Measurements from ENCODE around the gene RACK1. TPM values are rescaled to one million over a fixed set of nuclear protein-coding genes. Genes with fewer than 3 reads are reported as not detected.
A peak's percentile ranks its signal among the peaks of the same experiment; 100 is the strongest.

RACK1 gene
- total and polyA plus RNA-seq, 2 of the 13 experiments (the other 11 are each of a cell fraction or from before 2014, with no cell fraction given) = 2,514 to 6,141 TPM

DNA sequence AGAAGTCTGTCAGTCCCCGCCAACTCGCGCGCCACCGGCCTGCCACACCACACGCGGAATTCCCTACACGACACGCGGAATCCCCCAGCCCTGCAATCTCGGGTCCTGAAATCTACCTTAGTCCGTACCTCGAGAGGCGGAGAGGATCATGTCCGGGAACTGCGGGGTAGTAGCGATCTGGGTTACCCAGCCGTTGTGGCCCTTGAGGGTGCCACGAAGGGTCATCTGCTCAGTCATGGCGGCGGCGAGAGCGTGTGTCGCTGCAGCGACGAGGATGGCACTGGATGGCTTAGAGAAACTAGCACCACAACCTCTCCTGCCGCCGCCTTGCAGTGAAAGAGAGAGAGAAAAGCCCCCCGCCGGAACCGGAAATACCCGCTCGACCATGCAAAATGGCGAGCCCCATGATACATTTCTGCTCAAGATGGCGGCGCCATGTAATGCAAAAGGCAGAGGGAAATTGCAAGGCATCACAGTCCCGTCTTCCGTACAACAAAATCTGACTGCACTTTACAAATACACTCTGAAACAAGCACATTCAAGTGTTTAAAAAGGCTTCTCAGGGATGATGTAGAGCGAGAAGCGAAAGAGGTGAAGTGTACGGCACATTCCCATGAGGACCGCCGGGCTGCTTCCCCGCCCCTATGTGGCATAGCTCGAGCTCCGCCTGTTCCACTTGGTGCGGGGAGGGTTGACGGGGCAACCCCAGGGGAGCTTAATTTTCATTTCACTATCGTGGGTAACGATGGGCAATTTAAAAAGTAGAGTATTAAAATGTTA, at the start of gene RACK1 (continued):
- TF ChIP-seq, protein P1, sequence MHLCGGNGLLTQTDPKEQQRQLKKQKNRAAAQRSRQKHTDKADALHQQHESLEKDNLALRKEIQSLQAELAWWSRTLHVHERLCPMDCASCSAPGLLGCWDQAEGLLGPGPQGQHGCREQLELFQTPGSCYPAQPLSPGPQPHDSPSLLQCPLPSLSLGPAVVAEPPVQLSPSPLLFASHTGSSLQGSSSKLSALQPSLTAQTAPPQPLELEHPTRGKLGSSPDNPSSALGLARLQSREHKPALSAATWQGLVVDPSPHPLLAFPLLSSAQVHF (CRISPR knock-in tag; IDR thresholded peaks at IDR 0.05) = peak; percentile 64; the same call in 1 of the 2 replicates
- TF ChIP-seq ARNT (IDR thresholded peaks at IDR 0.05) (no peak), SATB2 (CRISPR knock-in tag; IDR thresholded peaks at IDR 0.05) (no peak), KLF16 (CRISPR knock-in tag; IDR thresholded peaks at IDR 0.05) (peak in 1 of 2 experiments; percentile 72; a peak in 1 of 4 replicates), RARG (CRISPR knock-in tag; IDR thresholded peaks at IDR 0.05; ENCODE audit: low read depth) (no peak), MBD4 (IDR thresholded peaks at IDR 0.05; ENCODE audit: borderline replicate concordance, low read length) (no peak), NFIC (IDR thresholded peaks at IDR 0.05; ENCODE audit: low read length) (0 out of 2 replicates have a peak, but pooled peaks have one; percentile 23), ZFP62 (CRISPR knock-in tag; IDR thresholded peaks at IDR 0.05) (no peak), ZNF879 (CRISPR knock-in tag; IDR thresholded peaks at IDR 0.05) (no peak), ZNF572 (CRISPR knock-in tag; IDR thresholded peaks at IDR 0.05) (no peak), AKAP8 (CRISPR knock-in tag; IDR thresholded peaks at IDR 0.05) (peak; percentile 40; the same call in 1 of the 2 replicates), MEIS1 (CRISPR knock-in tag; IDR thresholded peaks at IDR 0.05; ENCODE audit: borderline replicate concordance) (no peak), HMG20B (CRISPR knock-in tag; conservative IDR thresholded peaks at IDR 0.05) (no peak), GLI4 (CRISPR knock-in tag; IDR thresholded peaks at IDR 0.05; ENCODE audit: borderline replicate concordance) (peak; percentile 90; the same call in 1 of the 2 replicates), CREM (IDR thresholded peaks at IDR 0.05) (peak; percentile 84), CREM (CRISPR knock-in tag; IDR thresholded peaks at IDR 0.05) (no peak), SRY (CRISPR knock-in tag; IDR thresholded peaks at IDR 0.05) (peak; percentile 98), ETV6 (CRISPR knock-in tag; conservative IDR thresholded peaks at IDR 0.05) (peak; percentile 44; the same call in 1 of the 2 replicates), PAX8 (CRISPR knock-in tag; IDR thresholded peaks at IDR 0.05; ENCODE audit: borderline replicate concordance) (no peak; the same call in 1 of the 2 replicates)
- TF ChIP-seq, protein P2, sequence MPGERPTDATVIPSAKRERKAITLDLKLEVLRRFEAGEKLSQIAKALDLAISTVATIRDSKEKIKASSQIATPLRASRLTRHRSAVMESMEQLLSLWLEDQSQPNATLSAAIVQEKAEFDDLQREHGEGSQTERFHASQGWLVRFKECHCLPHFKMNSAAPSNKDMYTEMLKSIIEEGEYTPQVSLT (CRISPR knock-in tag; IDR thresholded peaks at IDR 0.05; ENCODE audit: borderline replicate concordance, low read depth) = no peak
- TF ChIP-seq, protein P3, sequence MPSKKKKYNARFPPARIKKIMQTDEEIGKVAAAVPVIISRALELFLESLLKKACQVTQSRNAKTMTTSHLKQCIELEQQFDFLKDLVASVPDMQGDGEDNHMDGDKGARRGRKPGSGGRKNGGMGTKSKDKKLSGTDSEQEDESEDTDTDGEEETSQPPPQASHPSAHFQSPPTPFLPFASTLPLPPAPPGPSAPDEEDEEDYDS (CRISPR knock-in tag; IDR thresholded peaks at IDR 0.05) = peak; percentile 86
- TF ChIP-seq, protein P4, sequence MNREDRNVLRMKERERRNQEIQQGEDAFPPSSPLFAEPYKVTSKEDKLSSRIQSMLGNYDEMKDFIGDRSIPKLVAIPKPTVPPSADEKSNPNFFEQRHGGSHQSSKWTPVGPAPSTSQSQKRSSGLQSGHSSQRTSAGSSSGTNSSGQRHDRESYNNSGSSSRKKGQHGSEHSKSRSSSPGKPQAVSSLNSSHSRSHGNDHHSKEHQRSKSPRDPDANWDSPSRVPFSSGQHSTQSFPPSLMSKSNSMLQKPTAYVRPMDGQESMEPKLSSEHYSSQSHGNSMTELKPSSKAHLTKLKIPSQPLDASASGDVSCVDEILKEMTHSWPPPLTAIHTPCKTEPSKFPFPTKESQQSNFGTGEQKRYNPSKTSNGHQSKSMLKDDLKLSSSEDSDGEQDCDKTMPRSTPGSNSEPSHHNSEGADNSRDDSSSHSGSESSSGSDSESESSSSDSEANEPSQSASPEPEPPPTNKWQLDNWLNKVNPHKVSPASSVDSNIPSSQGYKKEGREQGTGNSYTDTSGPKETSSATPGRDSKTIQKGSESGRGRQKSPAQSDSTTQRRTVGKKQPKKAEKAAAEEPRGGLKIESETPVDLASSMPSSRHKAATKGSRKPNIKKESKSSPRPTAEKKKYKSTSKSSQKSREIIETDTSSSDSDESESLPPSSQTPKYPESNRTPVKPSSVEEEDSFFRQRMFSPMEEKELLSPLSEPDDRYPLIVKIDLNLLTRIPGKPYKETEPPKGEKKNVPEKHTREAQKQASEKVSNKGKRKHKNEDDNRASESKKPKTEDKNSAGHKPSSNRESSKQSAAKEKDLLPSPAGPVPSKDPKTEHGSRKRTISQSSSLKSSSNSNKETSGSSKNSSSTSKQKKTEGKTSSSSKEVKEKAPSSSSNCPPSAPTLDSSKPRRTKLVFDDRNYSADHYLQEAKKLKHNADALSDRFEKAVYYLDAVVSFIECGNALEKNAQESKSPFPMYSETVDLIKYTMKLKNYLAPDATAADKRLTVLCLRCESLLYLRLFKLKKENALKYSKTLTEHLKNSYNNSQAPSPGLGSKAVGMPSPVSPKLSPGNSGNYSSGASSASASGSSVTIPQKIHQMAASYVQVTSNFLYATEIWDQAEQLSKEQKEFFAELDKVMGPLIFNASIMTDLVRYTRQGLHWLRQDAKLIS (CRISPR knock-in tag; IDR thresholded peaks at IDR 0.05) = 0 out of 2 replicates have a peak, but pooled peaks have one; percentile 81
- TF ChIP-seq, protein P5, sequence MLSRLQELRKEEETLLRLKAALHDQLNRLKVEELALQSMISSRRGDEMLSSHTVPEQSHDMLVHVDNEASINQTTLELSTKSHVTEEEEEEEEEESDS (CRISPR knock-in tag; IDR thresholded peaks at IDR 0.05; ENCODE audit: borderline replicate concordance) = no peak
- TF ChIP-seq, protein P6, sequence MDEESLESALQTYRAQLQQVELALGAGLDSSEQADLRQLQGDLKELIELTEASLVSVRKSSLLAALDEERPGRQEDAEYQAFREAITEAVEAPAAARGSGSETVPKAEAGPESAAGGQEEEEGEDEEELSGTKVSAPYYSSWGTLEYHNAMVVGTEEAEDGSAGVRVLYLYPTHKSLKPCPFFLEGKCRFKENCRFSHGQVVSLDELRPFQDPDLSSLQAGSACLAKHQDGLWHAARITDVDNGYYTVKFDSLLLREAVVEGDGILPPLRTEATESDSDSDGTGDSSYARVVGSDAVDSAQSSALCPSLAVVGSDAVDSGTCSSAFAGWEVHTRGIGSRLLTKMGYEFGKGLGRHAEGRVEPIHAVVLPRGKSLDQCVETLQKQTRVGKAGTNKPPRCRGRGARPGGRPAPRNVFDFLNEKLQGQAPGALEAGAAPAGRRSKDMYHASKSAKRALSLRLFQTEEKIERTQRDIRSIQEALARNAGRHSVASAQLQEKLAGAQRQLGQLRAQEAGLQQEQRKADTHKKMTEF (CRISPR knock-in tag; IDR thresholded peaks at IDR 0.05) = peak; percentile 66

Measured in HepG2 (cell line).